ENCODE results near the gene OR4D2.
"Not testable (repeated sequence)": the region's sequence is repeated elsewhere in the genome, so short reads cannot be mapped to it uniquely, and the experiment has no call there.

OR4D2 gene

GRCh38 chr17:58166682-58167081 is at the start of gene OR4D2:
Gene OR4D2 (plus strand): TSS chr17:58166982. CDS start chr17:58169656, 2,674 bp downstream.
- TF ChIP-seq, protein P1, sequence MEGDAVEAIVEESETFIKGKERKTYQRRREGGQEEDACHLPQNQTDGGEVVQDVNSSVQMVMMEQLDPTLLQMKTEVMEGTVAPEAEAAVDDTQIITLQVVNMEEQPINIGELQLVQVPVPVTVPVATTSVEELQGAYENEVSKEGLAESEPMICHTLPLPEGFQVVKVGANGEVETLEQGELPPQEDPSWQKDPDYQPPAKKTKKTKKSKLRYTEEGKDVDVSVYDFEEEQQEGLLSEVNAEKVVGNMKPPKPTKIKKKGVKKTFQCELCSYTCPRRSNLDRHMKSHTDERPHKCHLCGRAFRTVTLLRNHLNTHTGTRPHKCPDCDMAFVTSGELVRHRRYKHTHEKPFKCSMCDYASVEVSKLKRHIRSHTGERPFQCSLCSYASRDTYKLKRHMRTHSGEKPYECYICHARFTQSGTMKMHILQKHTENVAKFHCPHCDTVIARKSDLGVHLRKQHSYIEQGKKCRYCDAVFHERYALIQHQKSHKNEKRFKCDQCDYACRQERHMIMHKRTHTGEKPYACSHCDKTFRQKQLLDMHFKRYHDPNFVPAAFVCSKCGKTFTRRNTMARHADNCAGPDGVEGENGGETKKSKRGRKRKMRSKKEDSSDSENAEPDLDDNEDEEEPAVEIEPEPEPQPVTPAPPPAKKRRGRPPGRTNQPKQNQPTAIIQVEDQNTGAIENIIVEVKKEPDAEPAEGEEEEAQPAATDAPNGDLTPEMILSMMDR (IDR thresholded peaks at IDR 0.05; ENCODE audit: borderline replicate concordance, insufficient read depth, low read depth, low read length), result no peak

GRCh38 chr17:58117382-58117781 is 49.4 kb upstream of the OR4D2 start:
- no peak overlapping the region for H3K4me3 ChIP-seq (ENCODE audit: low read depth, low read length)
- TF ChIP-seq, protein P1 (IDR thresholded peaks at IDR 0.05; ENCODE audit: borderline replicate concordance, insufficient read depth, low read depth, low read length), result no peak

More at GRCh38 chr17:58166682-58167081, at the start of gene OR4D2:
- no peak within 1 kb of the TSS for H3K4me3 ChIP-seq (ENCODE audit: low read depth, low read length)

DNA sequence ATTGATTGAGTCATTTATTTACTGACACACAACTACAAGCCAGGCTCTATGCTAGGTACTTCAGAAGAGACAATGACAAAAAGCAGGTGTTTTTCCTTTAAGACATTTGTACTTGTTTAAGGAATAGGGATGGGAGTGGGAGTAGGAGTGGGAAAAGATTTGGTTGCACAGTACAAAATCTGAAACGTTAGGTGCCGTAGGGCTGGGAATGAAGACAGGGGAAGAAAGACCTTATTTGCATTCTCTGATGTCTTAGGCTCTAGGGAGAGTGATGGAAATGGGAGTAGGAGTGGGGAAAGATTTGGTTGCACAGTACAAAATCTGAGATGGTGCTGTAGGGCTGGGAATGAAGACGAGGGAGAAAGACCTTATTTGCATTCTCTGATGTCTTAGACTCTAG is 47.3 kb upstream of the OR4D2 start:
- no peak overlapping the region for H3K4me3 ChIP-seq (ENCODE audit: low read depth, low read length)
- TF ChIP-seq, protein P1 (IDR thresholded peaks at IDR 0.05; ENCODE audit: borderline replicate concordance, insufficient read depth, low read depth, low read length), result no peak

DNA sequence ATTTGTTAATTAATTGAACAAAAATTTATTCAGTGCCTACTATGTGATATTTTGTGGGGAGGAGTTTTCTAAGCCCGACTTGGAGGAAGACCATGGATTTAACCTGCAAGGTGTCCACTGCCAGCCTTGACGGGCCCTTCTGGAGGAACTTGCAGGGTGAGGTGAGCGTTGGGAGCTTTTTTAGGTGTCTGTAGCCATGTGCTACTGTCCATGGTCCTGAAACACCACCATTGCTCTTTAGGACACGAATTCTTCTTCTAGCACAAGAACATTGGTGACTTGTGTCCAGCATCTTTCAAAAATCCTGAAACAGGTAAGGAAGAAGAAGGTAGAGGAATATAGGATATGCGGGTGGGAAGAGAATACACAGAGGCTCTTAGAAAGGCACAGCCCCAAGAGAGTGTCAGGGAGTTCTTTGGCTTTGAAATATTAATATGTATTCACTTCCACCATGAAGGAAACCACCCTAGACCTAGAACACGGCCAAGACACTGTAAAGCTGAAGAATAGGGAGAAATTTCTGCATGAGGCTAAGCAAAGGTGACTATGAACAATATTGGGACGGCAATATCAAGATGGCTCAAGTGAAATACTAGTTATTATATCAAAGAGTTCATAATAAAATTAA is 46.5 kb upstream of the OR4D2 start:
- H3K4me3 ChIP-seq (ENCODE audit: low read depth, low read length), result no peak overlapping the region
- TF ChIP-seq, protein P1 (IDR thresholded peaks at IDR 0.05; ENCODE audit: borderline replicate concordance, insufficient read depth, low read depth, low read length), result no peak

DNA sequence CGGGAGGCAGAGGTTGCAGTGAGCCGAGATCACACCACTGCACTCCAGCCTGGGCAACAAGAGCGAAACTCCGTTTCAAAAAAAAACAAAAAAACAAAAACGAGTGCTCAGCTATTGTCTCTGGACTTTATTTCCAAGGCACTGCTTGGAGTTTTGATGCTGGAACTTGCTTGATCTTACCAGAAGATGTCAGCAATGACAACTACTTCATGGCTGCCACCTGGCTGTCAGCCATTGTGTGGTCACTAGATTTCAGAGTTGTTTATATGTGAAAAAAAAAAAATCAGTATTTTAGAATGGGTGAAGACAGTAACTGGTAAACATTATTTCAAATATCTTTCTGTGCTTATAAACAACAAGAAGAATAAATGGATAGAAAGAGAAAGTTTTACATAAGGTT is 44.9 kb upstream of the OR4D2 start:
- TF ChIP-seq, protein P1 (IDR thresholded peaks at IDR 0.05; ENCODE audit: borderline replicate concordance, insufficient read depth, low read depth, low read length), result peak; percentile 12; the same call in 1 of the 2 replicates
- H3K4me3 ChIP-seq (ENCODE audit: low read depth, low read length), result no peak overlapping the region

DNA sequence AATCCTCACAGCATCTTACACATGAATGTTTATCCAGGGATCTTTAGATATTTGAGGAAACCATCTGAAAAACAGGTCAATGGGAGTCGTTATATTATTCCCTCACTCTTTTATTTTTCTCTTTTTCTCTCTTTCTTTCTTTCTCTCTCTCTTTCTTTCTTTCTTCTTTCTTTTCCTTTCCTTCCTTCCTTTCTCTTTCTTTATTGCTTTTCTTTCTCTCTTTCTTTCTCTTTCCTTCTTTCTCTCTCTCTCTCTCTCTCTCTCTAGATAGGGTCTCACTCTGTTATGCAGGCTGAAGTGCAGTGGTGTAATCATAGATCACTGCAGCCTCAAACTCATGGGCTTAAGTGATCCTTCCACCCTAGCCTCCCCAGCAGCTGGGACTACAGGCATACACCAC is 38.9 kb upstream of the OR4D2 start:
- TF ChIP-seq, protein P1 (IDR thresholded peaks at IDR 0.05; ENCODE audit: borderline replicate concordance, insufficient read depth, low read depth, low read length), result no peak
- no peak overlapping the region for H3K4me3 ChIP-seq (ENCODE audit: low read depth, low read length)

DNA sequence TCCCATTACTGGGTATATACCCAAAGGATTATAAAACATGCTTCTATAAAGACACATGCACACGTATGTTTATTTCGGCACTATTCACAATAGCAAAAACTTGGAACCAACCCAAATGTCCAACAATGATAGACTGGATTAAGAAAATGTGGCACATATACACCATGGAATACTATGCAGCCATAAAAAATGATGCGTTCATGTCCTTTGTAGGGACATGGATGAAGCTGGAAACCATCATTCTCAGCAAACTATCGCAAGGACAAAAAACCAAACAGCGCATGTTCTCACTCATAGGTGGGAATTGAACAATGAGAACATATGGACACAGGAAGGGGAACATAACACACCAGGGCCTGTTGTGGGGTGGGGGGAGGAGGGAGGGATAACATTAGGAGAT is 34.1 kb upstream of the OR4D2 start:
- H3K4me3 ChIP-seq (ENCODE audit: low read depth, low read length), result not testable (repeated sequence)
